Measurements from ENCODE around the gene LNPEP.

LNPEP gene

GRCh38 chr5:97004423-97005060 is 68.7 kb downstream of the LNPEP start:
- DNase-seq, result no peak

DNA sequence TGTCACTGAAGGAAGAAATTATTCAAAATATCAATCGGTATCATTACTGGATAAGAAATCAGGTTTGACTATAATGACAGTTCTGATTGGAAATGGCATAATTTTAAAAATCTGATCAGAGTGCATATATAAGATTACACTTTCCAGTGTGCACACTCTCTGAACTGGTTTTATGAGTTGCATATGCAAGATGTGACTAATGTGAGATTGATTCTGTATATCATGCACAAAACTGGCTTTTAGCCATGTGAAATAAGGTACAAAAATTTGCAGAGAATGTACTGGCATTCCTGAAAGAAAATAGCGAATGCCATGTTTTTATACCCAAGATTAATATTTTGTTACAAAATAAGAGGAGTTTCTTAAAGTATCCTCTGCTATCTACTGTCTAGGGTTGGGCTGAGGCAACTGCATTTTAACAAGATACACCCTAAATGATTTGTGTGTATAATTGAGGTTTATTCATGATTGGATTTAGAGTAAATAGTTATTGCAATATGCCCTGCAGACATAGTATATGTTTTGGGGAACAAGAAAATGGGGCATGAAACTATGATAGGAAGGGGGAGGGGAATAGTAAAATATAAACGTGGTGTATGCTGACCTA is 70.7 kb downstream of the LNPEP start:
- no peak for DNase-seq

DNA sequence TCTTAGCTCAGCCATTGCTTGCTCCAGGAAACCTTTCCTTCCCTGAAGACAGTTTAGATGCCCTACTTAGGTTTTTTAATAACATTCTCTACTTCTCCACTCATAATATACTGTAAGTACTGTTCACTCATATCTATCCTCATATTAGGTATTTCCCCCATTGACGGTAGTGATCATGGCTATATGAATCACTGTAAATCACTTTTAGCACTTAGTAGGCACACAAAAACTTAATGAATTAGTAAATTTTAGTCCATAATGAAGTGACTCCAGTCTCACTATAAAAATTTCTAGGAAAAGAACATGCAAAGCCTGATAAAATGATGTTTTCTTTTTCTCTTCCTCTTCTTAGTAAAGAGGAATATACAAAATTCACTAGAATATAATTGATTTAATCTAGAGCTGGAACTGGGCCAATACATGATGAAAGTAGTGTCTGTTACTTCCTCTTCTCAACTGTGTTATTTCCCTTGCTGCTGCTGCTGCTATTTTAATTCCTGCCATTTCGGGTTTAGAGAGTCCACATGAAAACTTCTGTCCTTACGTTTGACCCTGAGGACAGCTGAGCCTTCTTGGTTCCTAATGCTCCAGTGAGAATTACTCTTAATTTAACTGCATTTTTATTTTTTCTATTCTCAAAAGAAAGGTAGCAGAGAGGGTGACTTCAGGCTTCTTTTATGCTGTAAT is 73.5 kb downstream of the LNPEP start:
- DNase-seq, result peak; percentile 89 to 91

DNA sequence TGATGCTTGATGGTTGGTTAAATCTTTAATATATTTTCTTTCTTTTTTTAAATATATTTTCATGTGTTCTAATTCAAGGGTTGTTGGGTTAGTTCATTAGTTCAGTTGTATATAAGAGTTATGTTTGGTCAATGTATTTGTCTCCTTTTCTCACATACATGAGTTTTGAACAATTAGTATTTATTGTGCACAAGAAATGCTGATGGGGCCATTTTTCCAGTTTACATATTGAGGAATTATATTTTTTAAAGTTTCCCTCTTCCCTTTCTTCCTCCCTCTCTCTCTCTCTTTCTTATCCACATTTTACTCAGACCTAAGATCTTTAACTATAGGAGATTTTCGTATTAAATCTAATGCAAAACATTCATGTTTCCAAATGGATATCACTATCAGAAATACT is 74.0 kb downstream of the LNPEP start:
- DNase-seq, result no peak

GRCh38 chr5:97010606-97011005 is 74.7 kb downstream of the LNPEP start:
- DNase-seq, result no peak

GRCh38 chr5:97011567-97011966 is 75.7 kb downstream of the LNPEP start:
- no peak for DNase-seq

- DNase-seq, result no peak
Measured at GRCh38 chr5:97019435-97020117, 83.7 kb downstream of the LNPEP start.

DNA sequence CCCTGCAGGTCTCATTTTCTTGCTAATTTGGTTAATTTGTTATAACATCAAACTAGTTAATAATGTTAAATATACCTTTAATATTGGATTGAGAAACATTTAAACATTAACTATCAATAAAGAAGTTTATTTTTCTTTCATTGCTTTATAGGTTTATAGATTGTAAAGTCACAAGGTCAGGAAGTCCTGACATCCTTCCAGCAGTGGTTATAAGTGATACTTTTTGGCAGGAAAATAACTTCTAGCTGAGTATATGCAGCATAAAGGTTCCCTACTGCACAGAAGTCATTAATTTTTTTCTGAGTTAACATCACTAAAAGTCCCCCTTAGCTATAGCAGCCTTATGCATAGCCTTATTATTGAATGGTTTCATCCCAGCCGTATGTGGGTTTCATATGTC is 85.5 kb downstream of the LNPEP start:
- no peak for DNase-seq

- peak; percentile 18 to 22 for DNase-seq
Measured at GRCh38 chr5:97022898-97023297, 87.0 kb downstream of the LNPEP start.

GRCh38 chr5:97026721-97027120 is 90.8 kb downstream of the LNPEP start:
- DNase-seq, result no peak

DNA sequence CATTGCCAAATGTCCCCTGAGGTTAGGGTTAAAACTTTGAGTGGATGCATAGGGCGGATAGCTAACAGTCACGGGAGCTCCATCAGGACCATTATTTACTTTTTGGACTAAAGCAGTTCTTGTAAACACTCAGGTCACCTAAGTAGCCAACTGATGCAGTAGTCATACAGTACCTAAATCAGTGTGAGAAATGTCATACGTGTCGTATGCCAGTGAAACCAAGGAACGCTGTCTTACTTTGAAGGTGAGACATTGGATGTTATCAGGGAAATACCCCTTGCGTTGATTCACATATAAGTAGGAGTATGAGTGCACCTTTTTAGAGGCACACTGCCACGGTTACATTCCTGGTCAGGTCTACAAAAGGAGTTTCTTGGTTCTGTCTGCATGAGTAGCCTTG is 101.9 kb downstream of the LNPEP start:
- DNase-seq, result no peak

DNA sequence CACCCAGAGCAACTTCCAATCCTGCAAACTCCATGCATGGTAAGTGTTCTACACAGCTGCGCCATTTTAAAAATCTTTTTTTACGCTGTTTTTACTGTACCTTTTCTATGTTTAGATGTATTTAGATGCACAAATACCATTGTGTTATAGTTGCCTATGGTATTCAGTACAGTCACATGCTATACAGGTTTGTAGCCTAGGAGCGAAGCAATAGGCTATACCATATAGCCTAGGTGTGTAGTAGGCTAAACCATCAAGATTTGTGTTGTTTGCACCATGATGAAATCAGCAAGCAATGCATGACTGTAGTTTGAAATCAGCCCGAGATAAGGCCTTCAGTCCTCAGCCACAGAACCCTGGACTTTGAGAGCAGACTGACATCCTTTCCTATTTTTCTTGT is 105.4 kb downstream of the LNPEP start:
- no peak for DNase-seq

DNA sequence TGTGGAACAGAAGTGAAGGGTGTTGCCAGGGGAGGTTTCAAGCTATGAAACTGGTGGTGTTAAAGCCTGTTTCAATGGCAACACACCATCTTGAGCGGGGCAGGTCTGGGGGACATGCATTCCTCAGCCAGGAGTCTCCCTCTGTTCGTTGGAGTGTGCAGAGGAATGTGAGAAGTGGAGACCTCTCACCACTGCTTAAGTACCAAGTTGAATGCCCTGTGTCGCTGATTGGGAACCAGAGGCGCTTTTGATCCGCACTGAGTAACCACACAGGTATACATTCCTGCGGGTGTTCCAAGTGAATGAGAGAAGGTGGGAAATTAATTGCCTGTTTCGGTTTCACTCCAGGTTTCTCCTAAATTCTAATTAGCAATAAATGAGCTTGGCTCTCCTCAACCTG is 107.1 kb downstream of the LNPEP start:
- no peak for DNase-seq

- DNase-seq, result no peak
Measured at GRCh38 chr5:97043511-97043910, 107.6 kb downstream of the LNPEP start.

DNA sequence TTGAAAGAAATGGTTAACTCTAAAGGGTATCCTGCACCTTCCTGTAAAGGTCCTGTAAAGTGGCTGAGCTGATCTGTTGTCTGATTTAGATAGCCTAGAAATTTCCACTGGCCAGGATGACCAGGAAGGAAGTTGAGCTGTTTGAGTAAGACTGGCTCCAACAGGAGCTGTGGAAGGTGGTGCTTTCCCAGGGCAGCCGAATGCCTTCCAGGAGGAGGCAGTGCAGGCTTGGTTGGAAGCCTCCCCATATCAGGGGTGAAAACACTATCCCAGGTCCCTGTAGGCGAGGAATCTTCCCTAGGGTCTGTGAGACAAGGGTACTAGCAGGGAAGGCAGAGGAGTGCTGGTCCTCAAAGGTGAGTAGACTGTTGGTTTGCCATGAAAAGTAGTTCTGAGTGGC is 108.2 kb downstream of the LNPEP start:
- DNase-seq, result no peak

DNA sequence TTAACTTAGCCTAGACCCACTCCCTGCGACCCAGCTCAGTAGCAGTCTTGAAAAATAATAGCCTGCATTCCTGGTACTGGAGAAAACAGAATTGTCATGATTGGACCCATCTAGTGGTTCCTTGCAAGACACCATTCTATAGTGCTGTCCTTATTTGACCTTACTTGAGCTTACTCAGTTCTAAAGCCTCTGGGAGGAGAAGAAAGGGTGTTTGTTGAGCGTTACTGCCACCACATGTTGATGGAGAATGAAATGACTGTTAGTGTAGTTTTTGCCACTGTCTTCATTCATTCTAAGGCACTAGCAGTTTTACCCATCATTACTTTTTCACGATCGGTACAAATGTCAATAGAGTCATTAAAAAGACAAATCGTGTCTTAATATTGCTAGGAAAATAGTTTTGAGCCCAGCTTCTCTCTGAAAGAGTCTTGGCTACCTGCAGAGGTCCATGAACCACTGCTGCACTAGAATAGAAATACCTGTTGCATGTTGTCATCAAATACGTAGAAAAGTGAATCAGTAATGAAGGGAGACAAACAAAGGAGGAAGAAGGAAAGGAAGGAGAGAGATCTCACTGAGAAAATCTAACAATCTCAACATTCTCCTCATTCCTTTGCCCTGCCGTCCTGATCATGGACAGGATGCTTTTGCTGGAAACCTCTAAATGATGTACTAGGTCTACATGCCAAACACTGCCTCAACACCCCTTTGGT is 110.5 kb downstream of the LNPEP start:
- DNase-seq, result no peak

GRCh38 chr5:97047076-97047475 is 111.2 kb downstream of the LNPEP start:
- DNase-seq, result no peak

- DNase-seq, result no peak
Measured at GRCh38 chr5:97049175-97049574, 113.3 kb downstream of the LNPEP start.

DNA sequence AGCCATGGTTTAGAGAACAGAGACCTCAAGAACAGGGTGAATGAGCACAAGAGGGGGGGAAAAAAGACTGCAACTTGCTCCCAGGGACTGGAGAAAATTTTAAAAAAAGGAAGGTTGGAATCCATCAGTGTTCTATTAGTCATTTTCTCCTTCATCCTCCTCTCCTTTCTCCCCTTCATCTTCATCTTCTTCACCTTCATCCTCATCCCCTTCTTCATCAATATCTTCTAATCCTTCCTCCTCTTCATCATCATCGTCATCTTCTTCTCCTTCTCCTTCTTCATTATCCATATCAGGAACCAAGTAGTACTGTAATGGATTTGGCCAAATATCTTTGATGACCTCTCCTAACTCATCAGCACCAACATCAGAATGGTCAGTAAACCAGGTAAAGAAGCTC is 120.4 kb downstream of the LNPEP start:
- no peak for DNase-seq

GRCh38 chr5:97062046-97062445 is 126.2 kb downstream of the LNPEP start:
- DNase-seq, result no peak

- DNase-seq, result no peak
Measured at GRCh38 chr5:97063251-97063650, 127.4 kb downstream of the LNPEP start.

DNA sequence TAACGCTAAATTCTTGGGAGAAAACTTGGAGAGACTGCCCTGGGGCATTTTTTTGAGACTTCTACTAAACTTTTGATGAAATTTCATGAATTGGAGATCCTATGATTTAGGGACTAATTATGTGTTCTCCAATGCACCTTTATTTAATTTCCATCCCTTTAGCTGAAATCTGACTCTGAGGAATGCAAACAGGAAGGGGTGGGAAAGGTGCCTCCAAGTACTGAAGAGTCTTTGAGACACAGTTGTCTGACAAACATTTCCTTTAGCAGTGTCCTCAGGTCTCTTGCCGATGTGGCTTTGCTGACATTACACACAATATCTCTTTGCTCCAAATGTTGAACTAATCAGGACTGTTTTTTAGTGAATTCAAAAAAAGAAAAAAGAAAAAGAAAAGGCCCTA is 129.6 kb downstream of the LNPEP start:
- no peak for DNase-seq

DNA sequence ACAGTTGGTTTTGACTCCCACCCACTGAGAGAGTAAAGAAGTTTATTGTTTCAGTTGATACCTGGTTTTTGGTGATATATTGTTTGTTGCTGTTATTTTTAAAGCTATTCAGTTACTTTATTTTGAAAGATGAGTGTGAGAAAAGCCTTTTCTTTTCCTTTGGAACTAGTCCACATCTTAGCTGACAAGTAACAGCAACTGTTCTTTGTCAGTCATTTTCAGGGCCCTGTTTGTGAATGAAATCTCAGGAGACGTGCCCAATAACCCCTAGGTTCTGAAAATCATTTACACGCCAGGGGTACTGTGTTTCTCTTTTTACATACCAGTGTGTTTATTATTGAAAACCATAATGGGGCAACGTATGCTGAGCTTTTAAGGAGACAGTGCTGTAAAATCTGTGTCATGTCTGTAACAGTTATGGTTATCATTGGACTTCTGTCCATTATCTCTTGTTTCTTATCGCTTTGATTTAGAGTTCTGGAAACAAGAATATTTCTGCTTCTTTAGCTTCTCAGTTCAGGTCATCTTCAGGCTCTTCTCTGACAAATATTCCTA is 131.5 kb downstream of the LNPEP start:
- no peak for DNase-seq

All from AML-193 (cell line).